RWPE2 (cell line): Measurements from ENCODE around the gene TH.

Source experiments
- ATAC-seq: fragments of 200-7000 bp; cut with Tn5 transposase; 3 replicates; pipeline ENCODE4 v1.9.1; 2021; ENCODE audit warnings: low read depth
- DNase-seq: peaks from one replicate; pipeline ENCODE4 v3.0.0-alpha.2; 2020; ENCODE audit warnings: low spot score
- H3K27ac ChIP-seq: fragments of 450-650 bp; 2 replicates; pipeline ENCODE4 v1.5.1; 2017; ENCODE audit warnings: mild to moderate bottlenecking; ENCODE audit not compliant: poor library complexity, severe bottlenecking
- H3K27me3 ChIP-seq: fragments of 250-450 bp; sonication (Bioruptor Pico); 2 replicates; pipeline ENCODE4 v1.5.1; 2021; ENCODE audit warnings: mild to moderate bottlenecking, moderate library complexity; ENCODE audit not compliant: insufficient read depth, poor library complexity, severe bottlenecking
- H3K36me3 ChIP-seq: fragments of 250-450 bp; sonication (Bioruptor Pico); 2 replicates; pipeline ENCODE4 v1.5.1; 2020; ENCODE audit warnings: low read depth, mild to moderate bottlenecking, moderate library complexity
- H3K4me1 ChIP-seq: fragments of 250-450 bp; sonication (Bioruptor Pico); 2 replicates; pipeline ENCODE4 v1.5.1; 2021; ENCODE audit warnings: mild to moderate bottlenecking, moderate library complexity; ENCODE audit not compliant: insufficient read depth, poor library complexity, severe bottlenecking
- H3K4me3 ChIP-seq: fragments of 250-450 bp; sonication (Bioruptor Pico); 2 replicates; pipeline ENCODE4 v1.5.1; 2021; ENCODE audit warnings: mild to moderate bottlenecking, moderate library complexity; ENCODE audit not compliant: severe bottlenecking
- H3K9me3 ChIP-seq: fragments of 250-450 bp; sonication (Bioruptor Pico); 2 replicates; pipeline ENCODE4 v1.5.1; 2021; ENCODE audit warnings: mild to moderate bottlenecking, moderate library complexity; ENCODE audit not compliant: severe bottlenecking
- CTCF ChIP-seq: fragments of 450-650 bp; IDR thresholded peaks from one replicate; pipeline ENCODE4 v1.5.1; 2017; ENCODE audit warnings: mild to moderate bottlenecking, moderate library complexity; ENCODE audit not compliant: poor library complexity, severe bottlenecking

Gene TH

GRCh38 chr11:2116680-2117079 is 54.9 kb downstream of the TH start:
- Histone ChIP-seq H3K27ac (no peak overlapping the region), H3K4me3 (no peak overlapping the region), H3K4me1 (no peaks in the 10 kb centered on the region), H3K36me3 (no peaks in the 10 kb centered on the region), H3K9me3 (peaks cover 2% of the 10 kb centered on the region), H3K27me3 (no peaks in the 10 kb centered on the region)
- ATAC-seq (no peak), DNase-seq (no peak)
- no peak for TF ChIP-seq CTCF

- no peak for TF ChIP-seq CTCF
- Histone ChIP-seq H3K4me1 (no peaks in the 10 kb centered on the region), H3K27me3 (no peaks in the 10 kb centered on the region), H3K9me3 (peaks cover 2% of the 10 kb centered on the region), H3K4me3 (no peak overlapping the region), H3K27ac (no peak overlapping the region), H3K36me3 (no peaks in the 10 kb centered on the region)
- ATAC-seq (no peak), DNase-seq (no peak)
Observed at GRCh38 chr11:2115308-2115707, 56.3 kb downstream of the TH start.

- DNase-seq, result no peak
- Histone ChIP-seq H3K4me3 (no peak overlapping the region), H3K4me1 (no peaks in the 10 kb centered on the region), H3K9me3 (peaks cover 2% of the 10 kb centered on the region), H3K36me3 (no peaks in the 10 kb centered on the region), H3K27ac (no peak overlapping the region), H3K27me3 (no peaks in the 10 kb centered on the region)
- ATAC-seq, result no peak
- no peak for TF ChIP-seq CTCF
Observed at GRCh38 chr11:2114430-2115241, 57.0 kb downstream of the TH start.
